Right ventricle myocardium inferior (tissue), 1 donor: ENCODE data around the gene STYXL1. TPM values are rescaled to one million over a fixed set of nuclear protein-coding genes. Genes with fewer than 3 reads are reported as not detected.
A peak's percentile ranks its signal among the peaks of the same experiment; 100 is the strongest.
"Not testable (repeated sequence)": the region's sequence is repeated elsewhere in the genome, so short reads cannot be mapped to it uniquely, and the experiment has no call there.

Experiments used
- ATAC-seq: fragments of 200-7000 bp; cut with Tn5 transposase; one replicate; pipeline ENCODE4 v1.9.1; 2020; ENCODE audit warnings: mild to moderate bottlenecking, moderate library complexity
- DNase-seq: peaks from one replicate; pipeline ENCODE4 v3.0.0; 2021; ENCODE audit errors: missing footprints
- intact Hi-C: fragments of 100-400 bp; cut with DNase I; formaldehyde crosslinking; loops from one replicate; pipeline ENCODE4 v1.11.0; 2022
- long read RNA-seq: library from polyadenylated mRNA; unstranded; transcript quantifications from one replicate; pipeline ENCODE4 v2.0.0, GENCODE V29; 2021
- total RNA-seq: library from RNA; stranded (reverse); fragmentation: NEBNext Ultra II Directional; extraction: Animal tissue kit (Norgen Biotek cat#: 25700); gene quantifications from one replicate; pipeline ENCODE4 v1.2.1, GENCODE V29; 2021
- donor health status: DM: no; HTN: yes; CAD: no; lungs with severe emphysema.

The STYXL1 gene, protein sequence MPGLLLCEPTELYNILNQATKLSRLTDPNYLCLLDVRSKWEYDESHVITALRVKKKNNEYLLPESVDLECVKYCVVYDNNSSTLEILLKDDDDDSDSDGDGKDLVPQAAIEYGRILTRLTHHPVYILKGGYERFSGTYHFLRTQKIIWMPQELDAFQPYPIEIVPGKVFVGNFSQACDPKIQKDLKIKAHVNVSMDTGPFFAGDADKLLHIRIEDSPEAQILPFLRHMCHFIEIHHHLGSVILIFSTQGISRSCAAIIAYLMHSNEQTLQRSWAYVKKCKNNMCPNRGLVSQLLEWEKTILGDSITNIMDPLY
- 21.6 TPM for total RNA-seq
- long read RNA-seq, partial matches to known transcripts, result 0 of 8 reads
- long read RNA-seq, other reads (novel, unspliced or antisense), result 8 of 8 reads

DNA sequence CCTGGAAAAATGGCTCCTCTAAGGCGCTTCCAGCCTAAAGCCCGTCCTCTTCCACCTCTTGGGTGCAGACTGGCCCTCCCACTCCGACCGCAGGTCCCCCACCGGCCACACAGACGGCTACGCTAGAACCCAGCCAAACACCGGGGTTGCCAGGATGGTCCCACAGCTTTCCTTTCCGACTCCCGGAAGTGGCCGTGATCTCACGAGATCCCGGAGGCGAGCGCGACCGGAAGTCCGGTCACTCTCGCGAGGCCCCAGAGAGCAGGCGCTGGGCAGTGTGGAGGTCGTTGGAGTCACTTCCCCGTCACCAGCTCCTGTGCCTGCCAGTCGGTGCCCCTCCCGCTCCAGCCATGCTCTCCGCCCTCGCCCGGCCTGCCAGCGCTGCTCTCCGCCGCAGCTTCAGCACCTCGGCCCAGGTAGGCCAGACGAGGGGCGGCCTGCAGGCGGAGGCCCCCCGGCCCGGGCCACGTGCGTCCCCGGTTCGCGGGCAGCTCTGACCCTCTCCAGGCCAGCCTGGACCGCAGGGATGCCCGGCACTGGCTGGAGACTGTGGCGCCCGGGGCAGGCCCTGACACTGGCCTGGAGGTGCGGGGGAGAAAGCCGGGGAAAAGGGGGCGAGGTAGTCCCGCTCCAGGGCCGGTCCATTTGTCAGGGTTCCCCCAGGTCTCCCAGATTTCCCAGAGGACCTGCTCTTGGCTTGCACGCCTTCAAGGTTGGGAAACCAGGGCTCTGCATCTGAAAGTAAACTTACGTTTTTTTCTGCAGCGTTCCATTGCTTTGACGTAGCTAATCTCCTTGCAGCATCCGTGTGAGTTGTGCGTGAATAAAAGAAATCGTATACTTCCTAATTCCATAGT, at the start of gene STYXL1, which contains the start of gene MDH2:
Gene STYXL1 (minus strand): TSS at position 190 of the 857 bp plus-strand sequence. CDS start 17,477 bp downstream, outside the sequence.
Gene MDH2 (plus strand): TSS at position 296 of the 857 bp plus-strand sequence. CDS start 55 bp downstream, at position 351.
- intact Hi-C loops, result loop anchor here (2.0 to 5.0 kb wide), 2 partner anchors 21 to 56 kb away; partner anchors contain the start of gene TMEM120A
- DNase-seq (peak; percentile 97), ATAC-seq (peak; percentile 96)

DNA sequence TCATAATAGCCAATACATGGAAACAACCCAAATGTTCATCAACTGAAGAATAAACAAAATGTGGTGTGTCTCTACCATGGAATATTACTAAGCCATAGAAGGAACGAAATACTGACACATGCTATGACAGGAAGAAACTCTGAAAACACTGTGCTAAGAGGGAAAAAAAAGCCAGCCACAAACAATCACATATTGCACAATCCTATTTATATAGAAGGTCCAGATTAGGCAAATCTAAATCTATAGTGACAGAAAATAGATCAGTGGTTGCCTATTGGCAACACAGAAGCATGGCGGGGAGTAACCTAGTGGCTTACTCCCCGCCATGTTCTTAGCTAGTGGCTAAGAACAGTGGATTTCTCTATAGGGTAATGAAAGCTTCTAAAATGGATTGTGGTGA, 48.1 kb upstream of the STYXL1 start:
- intact Hi-C loops, result no loop called here
- no peak for ATAC-seq
- no peak for DNase-seq

DNA sequence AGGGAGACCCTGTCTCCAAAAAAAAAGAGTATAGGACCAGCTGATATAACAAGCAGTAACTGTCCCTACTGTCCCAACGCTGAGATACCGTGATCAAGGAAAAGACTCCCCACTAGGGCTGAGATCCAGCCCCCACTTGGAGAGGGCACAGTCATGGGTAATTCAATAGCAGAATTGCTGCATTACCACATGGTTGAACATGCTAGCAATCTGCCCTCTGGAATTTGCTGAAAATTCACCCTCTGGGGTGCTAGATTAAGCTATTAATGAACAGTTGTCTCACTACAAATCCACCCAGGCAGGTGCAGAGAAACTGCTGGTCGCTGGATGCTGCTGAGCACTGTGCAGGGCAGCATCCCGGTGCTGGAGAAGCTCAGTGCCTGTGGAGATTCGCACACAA, 46.5 kb upstream of the STYXL1 start:
- intact Hi-C loops, ATAC-seq, DNase-seq: not testable (repeated sequence)

DNA sequence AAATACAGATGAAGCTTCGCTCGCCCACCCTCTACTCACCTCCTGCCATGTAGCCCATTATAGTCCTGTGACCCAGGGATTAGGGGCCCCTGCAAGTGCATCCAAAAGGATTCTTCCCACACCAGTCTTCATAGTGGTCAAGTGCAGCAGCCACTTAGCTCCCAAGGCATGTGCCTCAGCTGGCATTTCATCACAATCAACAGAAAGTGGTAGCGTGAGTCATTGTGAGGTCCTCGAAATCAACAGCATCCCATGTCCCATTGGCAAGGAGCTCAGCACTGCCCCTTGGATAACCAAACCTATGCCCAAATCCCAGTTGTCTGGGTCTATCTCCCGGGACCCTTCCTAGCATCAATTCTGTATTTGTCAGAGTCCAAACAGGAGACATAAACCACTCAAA, 45.7 kb upstream of the STYXL1 start:
- DNase-seq, ATAC-seq, intact Hi-C loops: not testable (repeated sequence)

- intact Hi-C loops, result no loop called here
- no peak for DNase-seq
- ATAC-seq, result no peak
Observed at GRCh38 chr7:76091506-76091905, 43.7 kb upstream of the STYXL1 start.

GRCh38 chr7:76089865-76090475, 42.2 kb upstream of the STYXL1 start:
- no peak for ATAC-seq
- intact Hi-C loops, result no loop called here
- no peak for DNase-seq

DNA sequence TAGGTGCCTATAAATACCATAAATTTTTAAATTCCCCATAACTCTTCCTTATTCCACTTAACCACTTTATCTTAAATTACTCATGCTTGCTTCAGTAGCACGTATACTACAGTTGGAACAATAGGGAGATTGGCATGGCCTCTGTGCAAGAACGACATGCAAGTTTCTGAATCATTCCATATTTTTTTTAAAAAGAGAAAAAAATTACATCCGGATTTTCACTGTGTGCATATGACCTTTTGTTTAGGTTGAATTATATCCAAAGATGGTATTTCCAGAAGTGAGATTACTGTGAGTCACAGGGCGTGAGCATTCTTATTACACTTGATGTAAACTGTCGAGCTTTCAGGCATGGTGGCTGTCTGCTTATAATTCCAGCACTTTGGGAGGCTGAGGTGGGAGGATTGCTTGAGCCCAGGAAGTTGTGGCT, 39.6 kb upstream of the STYXL1 start:
- intact Hi-C loops, DNase-seq, ATAC-seq: not testable (repeated sequence)

DNA sequence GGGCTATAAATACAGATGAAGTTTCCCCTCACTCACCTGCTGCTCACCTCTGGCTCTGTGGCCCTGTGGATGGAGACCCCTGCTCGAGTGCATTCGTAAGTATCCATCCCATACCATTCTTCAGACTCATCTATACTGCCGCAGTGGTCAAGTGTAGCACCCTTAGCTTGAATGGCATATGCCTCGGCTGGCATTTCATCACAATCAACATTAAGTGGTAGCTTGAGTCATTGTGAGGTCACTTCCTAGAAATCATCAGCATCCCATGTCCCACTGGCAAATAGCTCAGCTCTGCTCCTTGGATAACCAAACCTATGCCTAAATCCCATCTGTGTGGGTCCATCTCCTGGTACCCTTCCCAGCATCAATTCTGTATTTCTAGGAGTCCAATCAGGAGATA, 38.3 kb upstream of the STYXL1 start:
- intact Hi-C loops, result no loop called here
- DNase-seq (no peak), ATAC-seq (no peak)

GRCh38 chr7:76084115-76084514, 36.3 kb upstream of the STYXL1 start:
- intact Hi-C loops, ATAC-seq, DNase-seq: not testable (repeated sequence)

DNA sequence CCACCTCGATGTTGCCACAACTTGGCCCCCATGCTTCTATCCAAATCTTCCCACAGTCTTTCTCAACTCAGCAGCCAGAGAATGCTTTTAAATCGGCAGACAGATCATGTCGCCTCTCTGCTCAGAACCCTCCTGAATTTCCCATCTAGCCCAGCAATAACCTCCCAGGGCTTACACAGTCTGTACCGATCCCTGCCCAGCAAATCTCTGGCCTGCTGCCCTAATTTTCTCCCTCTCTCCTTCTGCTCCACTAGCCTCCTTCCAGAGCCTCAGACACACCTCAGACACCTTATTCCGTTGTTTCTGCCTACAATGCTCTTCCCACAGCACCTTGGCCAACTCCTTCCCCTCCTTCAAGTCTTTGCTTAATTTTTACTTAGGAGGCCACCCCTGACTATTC, 32.4 kb upstream of the STYXL1 start:
- DNase-seq (no peak), ATAC-seq (no peak)
- intact Hi-C loops, result no loop called here

DNA sequence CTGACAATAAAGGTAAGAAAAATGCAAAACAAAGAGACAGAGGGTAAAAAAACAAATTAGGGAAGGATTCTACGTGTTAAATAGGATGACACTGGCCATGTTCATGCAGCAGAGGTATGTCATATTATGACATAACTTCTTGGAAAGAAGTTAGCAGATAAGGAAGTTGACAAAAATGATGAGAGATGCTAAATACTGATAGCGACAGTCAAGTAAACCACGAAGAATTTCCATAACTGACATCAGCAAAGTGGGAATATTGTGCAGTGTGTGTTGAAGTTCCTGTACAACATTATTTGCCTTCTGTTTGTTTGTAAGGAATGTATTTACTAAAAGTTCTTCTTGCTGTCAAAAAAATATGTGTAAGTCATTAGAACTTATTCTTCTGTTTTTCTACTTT, 29.6 kb upstream of the STYXL1 start:
- intact Hi-C loops, result no loop called here
- ATAC-seq, result no peak

GRCh38 chr7:76076995-76077394, 29.2 kb upstream of the STYXL1 start:
- intact Hi-C loops, result no loop called here

More for the DNA sequence above, 29.6 kb upstream of the STYXL1 start:
- DNase-seq, result no peak

GRCh38 chr7:76074972-76075370, 27.2 kb upstream of the STYXL1 start:
- no peak for DNase-seq
- intact Hi-C loops, result no loop called here

More at GRCh38 chr7:76076995-76077394, 29.2 kb upstream of the STYXL1 start:
- DNase-seq (no peak), ATAC-seq (no peak)

GRCh38 chr7:76074306-76074971, 26.6 kb upstream of the STYXL1 start:
- no peak for DNase-seq
- no peak for ATAC-seq
- intact Hi-C loops, result no loop called here

More at GRCh38 chr7:76074972-76075370, 27.2 kb upstream of the STYXL1 start:
- no peak for ATAC-seq

DNA sequence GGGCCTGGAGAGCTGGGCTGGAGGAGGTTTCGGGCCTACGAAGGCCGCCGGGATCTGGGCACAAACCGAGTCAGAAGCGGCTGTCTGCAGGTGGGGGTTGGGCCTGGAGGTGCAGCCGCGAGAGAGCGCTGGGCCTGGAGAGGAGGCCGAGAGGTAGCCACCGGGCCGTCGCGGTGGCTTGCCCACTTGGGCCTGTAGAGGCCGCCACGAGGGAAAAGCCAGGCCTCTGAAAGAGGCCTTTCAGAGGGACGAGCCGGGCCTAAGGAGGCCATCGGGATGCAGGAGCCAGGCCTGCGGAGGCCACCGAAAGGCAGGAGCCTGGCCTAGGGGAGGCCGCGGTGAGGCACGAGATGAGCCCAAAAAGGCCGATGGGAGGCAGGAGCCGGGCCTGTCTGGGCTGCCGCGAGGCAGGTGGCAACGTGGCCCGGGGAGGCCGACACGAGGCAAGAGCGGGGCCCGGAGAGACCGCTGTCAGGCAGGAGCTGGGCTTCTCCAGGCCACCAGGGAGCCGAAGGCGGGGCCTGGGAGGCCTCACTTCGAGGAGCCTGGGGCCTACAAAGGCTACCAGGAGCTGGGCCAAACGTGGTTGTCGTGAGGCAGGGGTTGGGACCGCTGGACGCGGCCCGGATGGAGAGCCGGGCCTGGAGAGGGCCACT, 25.7 kb upstream of the STYXL1 start:
- no peak for DNase-seq
- no peak for ATAC-seq
- intact Hi-C loops, result no loop called here

- ATAC-seq (no peak), DNase-seq (no peak)
- intact Hi-C loops, result no loop called here
Observed at GRCh38 chr7:76072243-76073148, 24.7 kb upstream of the STYXL1 start.
